GM12878 (cell line): Measurements from ENCODE around the gene SPHK2.

Experiments
- ATF7 ChIP-seq: fragments of 450-650 bp; IDR thresholded peaks from 2 replicates; pipeline ENCODE4 v1.6.1; 2016; ENCODE audit warnings: low read depth, mild to moderate bottlenecking
- BHLHE40 ChIP-seq, 2 experiments: fragments of 450-650 bp in 1 of 2; IDR thresholded peaks; 2 replicates each; pipeline ENCODE4 v1.6.1; 2011 to 2017; ENCODE audit warnings: low read depth in 2 of 2, borderline replicate concordance in 1 of 2, improper control_type of control experiment in 1 of 2, low read length in 1 of 2, mild to moderate bottlenecking in 1 of 2
- CTCF ChIP-seq, 3 experiments: IDR thresholded peaks in 2 of 3; conservative IDR thresholded peaks in 1 of 3; 2 replicates each; pipeline ENCODE4 v1.5.1; 2011; ENCODE audit warnings: low read depth in 3 of 3, low read length in 3 of 3, mild to moderate bottlenecking in 3 of 3, control low read depth in 2 of 3, moderate library complexity in 2 of 3, inconsistent platforms in 1 of 3, mixed read lengths in 1 of 3; ENCODE audit not compliant: control insufficient read depth in 2 of 3, insufficient read depth in 1 of 3; ENCODE audit errors: extremely low read depth in 1 of 3
- EZH2 ChIP-seq: IDR thresholded peaks from 2 replicates; pipeline ENCODE4 v1.6.1; 2012; ENCODE audit warnings: low read depth, mild to moderate bottlenecking, control low read depth, inconsistent platforms, low read length, borderline replicate concordance; ENCODE audit not compliant: control insufficient read depth
- JUNB ChIP-seq: IDR thresholded peaks from 2 replicates; pipeline ENCODE4 v1.6.1; 2016; ENCODE audit warnings: antibody characterized with exemption, mild to moderate bottlenecking
- POLR2A ChIP-seq: IDR thresholded peaks from 2 replicates; pipeline ENCODE4 v1.6.1; 2011; ENCODE audit warnings: low read depth, mild to moderate bottlenecking, low read length
- POLR2AphosphoS5 ChIP-seq: IDR thresholded peaks from 2 replicates; pipeline ENCODE4 v1.6.1; 2011; ENCODE audit warnings: mild to moderate bottlenecking, low read length, inconsistent platforms
- SMAD1 ChIP-seq: fragments of 450-650 bp; IDR thresholded peaks from 2 replicates; pipeline ENCODE4 v1.6.1; 2018; ENCODE audit warnings: mild to moderate bottlenecking, low read depth; ENCODE audit not compliant: partially characterized antibody
- STAT1 ChIP-seq: fragments of 450-650 bp; conservative IDR thresholded peaks from 2 replicates; pipeline ENCODE4 v1.6.1; 2014; ENCODE audit warnings: antibody characterized with exemption, mild to moderate bottlenecking
- ZNF24 ChIP-seq: fragments of 450-650 bp; IDR thresholded peaks from 2 replicates; pipeline ENCODE4 v1.6.1; 2017; ENCODE audit warnings: antibody characterized with exemption, mild to moderate bottlenecking

DNA sequence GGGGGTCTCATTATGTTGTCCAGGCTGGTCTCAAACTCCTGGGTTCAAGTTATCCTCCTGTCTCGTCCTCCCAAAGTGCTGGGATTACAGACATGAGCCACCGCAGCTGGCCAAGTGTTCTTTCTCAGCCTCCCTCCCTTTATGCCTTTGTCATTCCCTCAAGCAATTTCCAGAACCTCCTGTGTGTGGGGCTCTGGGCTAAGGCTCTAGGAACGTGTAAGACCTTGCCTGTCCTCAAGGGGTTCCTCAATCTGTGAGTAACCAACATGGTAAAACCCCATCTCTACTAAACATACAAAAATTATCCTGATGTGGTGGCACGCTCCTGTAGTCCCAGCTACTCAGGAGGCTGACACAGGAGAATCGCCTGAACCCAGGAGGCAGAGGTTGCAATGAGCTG is 28.3 kb upstream of the SPHK2 start:
- TF ChIP-seq CTCF (IDR thresholded peaks at IDR 0.05 in 2 of 3, conservative IDR thresholded peaks at IDR 0.05 in 1 of 3; ENCODE audit: control insufficient read depth in 2 of 3, extremely low read depth in 1 of 3, insufficient read depth in 1 of 3, low read depth in 3 of 3, low read length in 3 of 3) = peak in 2 of 3 experiments; percentile 4 to 8; a peak in 1 of 6 replicates
- no peak for TF ChIP-seq SMAD1
- no peak for TF ChIP-seq ZNF24
- no peak for TF ChIP-seq POLR2A
- TF ChIP-seq EZH2 = no peak
- no peak for TF ChIP-seq POLR2AphosphoS5
- TF ChIP-seq ATF7 = no peak
- no peak for TF ChIP-seq STAT1
- TF ChIP-seq JUNB = no peak
- TF ChIP-seq BHLHE40 (IDR thresholded peaks at IDR 0.05; ENCODE audit: borderline replicate concordance in 1 of 2, low read depth in 2 of 2, low read length in 1 of 2) = no peak
